Tibial artery (tissue), 4 donors: ENCODE measurements around the gene TWF2.

Source experiments
- DNase-seq, 2 donors: peaks; one replicate each; pipeline ENCODE4 v3.0.0-alpha.2; 2019
- H3K27ac ChIP-seq, 2 donors: fragments of 200-600 bp; sonication (generic) in 1 of 2; 1 replicate in 1 of 2; 2 replicates in 1 of 2; pipeline ENCODE4 v1.5.1; 2018 to 2019; ENCODE audit warnings: mild to moderate bottlenecking in 1 of 2
- H3K27me3 ChIP-seq, 2 donors: fragments of 200-600 bp; sonication (generic) in 1 of 2; one replicate each; pipeline versions ENCODE4 v1.5.1 to v1.6.0; 2016 to 2019
- H3K36me3 ChIP-seq, 3 donors: fragments of 200-600 bp; sonication (generic) in 2 of 3; one replicate each; pipeline ENCODE4 v1.5.1; 2016 to 2019; ENCODE audit warnings: mild to moderate bottlenecking in 2 of 3
- H3K4me1 ChIP-seq, 4 donors: fragments of 200-600 bp; sonication (generic) in 2 of 4; 1 replicate in 3 of 4; 2 replicates in 1 of 4; pipeline ENCODE4 v1.5.1; 2016 to 2019
- H3K4me3 ChIP-seq, 2 donors: fragments of 200-600 bp; sonication (generic) in 1 of 2; 1 replicate in 1 of 2; 2 replicates in 1 of 2; pipeline ENCODE4 v1.5.1; 2018 to 2019; ENCODE audit warnings: mild to moderate bottlenecking in 2 of 2
- H3K9me3 ChIP-seq, 3 donors: fragments of 200-600 bp; sonication (generic) in 1 of 3; one replicate each; pipeline ENCODE4 v1.5.1; 2016 to 2019
- CTCF ChIP-seq, 2 experiments: fragments of 200-600 bp in 1 of 2; fragments of 450-650 bp in 1 of 2; IDR thresholded peaks; one replicate each; pipeline ENCODE4 v1.5.1; 2017 to 2019; ENCODE audit warnings: antibody characterized with exemption in 2 of 2, mild to moderate bottlenecking in 1 of 2, moderate library complexity in 1 of 2
- intact Hi-C: fragments of 100-400 bp; cut with DNase I; formaldehyde crosslinking; loops from one replicate; pipeline ENCODE4 v1.15.0; 2023; ENCODE audit warnings: low total_unique reads

Gene TWF2

DNA sequence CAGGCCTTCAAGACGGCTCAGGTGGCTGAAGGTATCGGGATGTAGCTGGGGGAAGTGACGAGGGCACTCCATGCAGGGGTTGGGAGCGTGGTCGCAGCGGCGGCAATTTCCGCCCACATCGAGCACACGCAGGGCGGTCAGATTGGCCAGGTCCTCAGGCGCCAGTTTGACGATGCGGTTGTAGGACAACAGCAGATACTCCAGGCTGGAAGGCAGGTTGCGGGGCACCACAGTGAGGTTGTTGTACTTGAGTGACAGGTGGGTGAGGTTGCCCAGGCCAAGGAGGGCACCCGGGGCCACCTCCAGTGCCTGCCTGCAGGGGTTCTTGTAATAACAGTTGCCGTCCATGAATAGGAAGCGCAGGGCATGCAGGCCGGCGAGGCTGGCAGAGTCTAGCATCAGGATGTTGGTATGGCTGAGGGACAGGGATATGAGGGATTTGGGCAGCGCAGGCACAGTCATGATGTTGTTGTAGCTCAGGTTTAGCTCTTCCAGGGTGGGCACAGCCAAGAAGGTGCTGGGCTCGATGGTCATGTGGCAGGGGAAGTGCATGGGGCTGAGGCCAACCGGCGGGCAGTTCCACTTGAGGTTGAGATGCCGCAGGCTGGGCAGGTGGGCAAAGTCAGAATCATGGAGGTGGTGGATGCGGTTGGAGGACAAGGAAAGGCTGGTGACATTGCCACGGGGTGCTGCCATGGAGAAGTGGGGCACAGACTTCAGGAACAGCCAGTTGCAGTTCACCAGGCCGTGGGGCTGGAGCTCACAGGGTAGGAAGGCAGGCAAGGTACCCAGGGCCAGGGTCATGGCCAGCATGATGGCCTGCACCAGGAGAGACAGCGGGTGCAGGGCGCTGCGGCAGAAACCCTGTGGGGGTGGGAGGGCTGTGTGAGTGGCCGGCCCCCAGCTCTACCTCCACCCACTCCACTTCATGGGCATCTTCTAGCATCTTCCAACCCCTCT, 15.2 kb downstream of the TWF2 start:
- peaks cover 0 to 34% (median 0%) of the 10 kb centered on the region in 4 donors for H3K4me1 ChIP-seq
- H3K4me3 ChIP-seq, result no peak overlapping the region
- H3K27me3 ChIP-seq, result no peaks in the 10 kb centered on the region
- no peak for TF ChIP-seq CTCF (IDR thresholded peaks at IDR 0.05)
- H3K27ac ChIP-seq, result no peak overlapping the region
- intact Hi-C loops, result no loop called here
- peaks cover 3 to 31% (median 10%) of the 10 kb centered on the region in 3 donors for H3K36me3 ChIP-seq
- H3K9me3 ChIP-seq, result no peaks in the 10 kb centered on the region
- no peak for DNase-seq

DNA sequence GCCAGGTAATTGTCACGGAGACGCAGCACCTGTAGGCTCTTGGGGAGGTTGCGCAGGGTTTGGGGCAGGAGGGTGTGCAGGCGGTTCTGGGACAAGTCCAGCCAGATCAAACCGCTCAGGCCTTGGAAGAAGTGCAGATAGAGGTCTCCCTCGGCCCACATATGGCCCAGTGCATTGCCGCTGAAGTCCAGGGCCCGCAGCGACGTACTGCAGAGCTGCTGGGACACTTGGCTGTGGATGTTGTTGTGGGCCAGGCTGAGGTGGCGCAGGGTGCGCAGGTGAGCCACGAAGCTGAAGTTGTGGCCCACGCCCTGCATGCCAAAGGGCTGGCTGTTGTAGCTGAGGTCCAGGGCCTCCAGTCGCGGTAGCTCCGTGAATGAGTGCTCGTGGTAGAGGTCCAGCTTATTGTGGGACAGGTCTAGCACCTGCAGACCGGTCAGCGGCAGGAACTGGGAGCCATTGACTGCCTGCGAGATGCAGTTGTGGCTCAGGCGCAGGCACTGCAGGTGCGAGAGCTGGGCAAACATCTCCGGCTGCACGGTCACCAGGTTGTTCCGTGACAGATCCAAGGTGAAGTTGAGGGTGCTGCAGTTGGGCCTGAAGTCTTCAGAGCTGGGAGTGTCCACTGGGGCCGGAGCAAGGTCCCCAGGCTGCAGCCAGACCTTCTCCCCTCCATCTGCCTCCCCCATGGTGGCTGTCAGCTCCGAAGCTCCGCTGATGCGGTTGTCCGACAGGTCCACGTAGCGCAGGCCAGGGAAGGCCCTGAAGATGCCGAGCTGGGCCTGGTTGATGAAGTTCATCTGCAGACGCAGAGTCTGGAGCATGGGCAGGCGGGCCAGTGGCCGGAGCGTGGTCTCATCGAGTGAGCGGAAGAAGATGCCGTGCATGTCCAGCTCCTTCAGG, 16.4 kb downstream of the TWF2 start:
- TF ChIP-seq CTCF (IDR thresholded peaks at IDR 0.05), result no peak
- intact Hi-C loops, result no loop called here
- H3K36me3 ChIP-seq, result peaks cover 0 to 19% (median 0%) of the 10 kb centered on the region in 3 donors
- no peaks in the 10 kb centered on the region for H3K27me3 ChIP-seq
- no peak overlapping the region for H3K4me3 ChIP-seq
- no peak for DNase-seq
- peaks cover 0 to 42% (median 0%) of the 10 kb centered on the region in 4 donors for H3K4me1 ChIP-seq
- no peak overlapping the region for H3K27ac ChIP-seq
- no peaks in the 10 kb centered on the region for H3K9me3 ChIP-seq

GRCh38 chr3:52221563-52222318, 17.2 kb downstream of the TWF2 start:
- intact Hi-C loops, result no loop called here
- Histone ChIP-seq H3K27ac (no peak overlapping the region), H3K36me3 (peaks cover 0 to 11% (median 0%) of the 10 kb centered on the region in 3 donors), H3K27me3 (no peaks in the 10 kb centered on the region), H3K4me3 (no peak overlapping the region), H3K4me1 (peaks cover 0 to 47% (median 3%) of the 10 kb centered on the region in 4 donors), H3K9me3 (no peaks in the 10 kb centered on the region)
- no peak for TF ChIP-seq CTCF (IDR thresholded peaks at IDR 0.05)
- no peak for DNase-seq

GRCh38 chr3:52221141-52221562, 17.8 kb downstream of the TWF2 start:
- Histone ChIP-seq H3K4me3 (no peak overlapping the region), H3K36me3 (peaks cover 0 to 10% (median 0%) of the 10 kb centered on the region in 3 donors), H3K9me3 (no peaks in the 10 kb centered on the region), H3K4me1 (peaks cover 0 to 52% (median 5%) of the 10 kb centered on the region in 4 donors), H3K27ac (no peak overlapping the region), H3K27me3 (no peaks in the 10 kb centered on the region)
- intact Hi-C loops, result no loop called here
- no peak for TF ChIP-seq CTCF (IDR thresholded peaks at IDR 0.05)
- DNase-seq, result no peak
